Middle frontal gyrus (tissue), 1 donor: ENCODE data around the gene PACS1.

Experiments
- DNase-seq: peaks from one replicate; pipeline ENCODE4 v3.0.0-alpha.2; 2015; ENCODE audit warnings: low spot score; ENCODE audit errors: extremely low spot score

The PACS1 gene

GRCh38 chr11:66050581-66051231 lies 19.4 kb upstream of the PACS1 start:
- DNase-seq, result no peak

DNA sequence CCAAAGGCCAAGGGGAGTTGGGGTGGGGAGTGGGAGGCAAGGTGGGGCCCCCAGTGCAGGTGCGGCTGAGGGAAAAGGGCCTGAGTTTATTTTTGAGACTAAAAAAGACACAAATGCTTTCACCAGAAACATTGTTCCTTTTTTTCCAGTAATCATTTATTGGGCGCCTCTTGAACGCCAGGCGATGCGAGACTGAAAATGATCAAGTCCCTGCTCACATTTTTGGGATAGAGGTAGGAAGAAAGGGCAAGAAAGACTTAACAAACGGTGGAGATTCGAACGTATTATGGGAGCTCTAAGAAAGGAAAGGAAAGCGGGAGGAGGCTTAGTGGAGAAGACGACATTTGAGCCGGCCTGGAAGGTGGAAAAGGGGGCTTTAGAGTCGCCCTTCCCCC lies 18.7 kb upstream of the PACS1 start:
- DNase-seq, result no peak

DNA sequence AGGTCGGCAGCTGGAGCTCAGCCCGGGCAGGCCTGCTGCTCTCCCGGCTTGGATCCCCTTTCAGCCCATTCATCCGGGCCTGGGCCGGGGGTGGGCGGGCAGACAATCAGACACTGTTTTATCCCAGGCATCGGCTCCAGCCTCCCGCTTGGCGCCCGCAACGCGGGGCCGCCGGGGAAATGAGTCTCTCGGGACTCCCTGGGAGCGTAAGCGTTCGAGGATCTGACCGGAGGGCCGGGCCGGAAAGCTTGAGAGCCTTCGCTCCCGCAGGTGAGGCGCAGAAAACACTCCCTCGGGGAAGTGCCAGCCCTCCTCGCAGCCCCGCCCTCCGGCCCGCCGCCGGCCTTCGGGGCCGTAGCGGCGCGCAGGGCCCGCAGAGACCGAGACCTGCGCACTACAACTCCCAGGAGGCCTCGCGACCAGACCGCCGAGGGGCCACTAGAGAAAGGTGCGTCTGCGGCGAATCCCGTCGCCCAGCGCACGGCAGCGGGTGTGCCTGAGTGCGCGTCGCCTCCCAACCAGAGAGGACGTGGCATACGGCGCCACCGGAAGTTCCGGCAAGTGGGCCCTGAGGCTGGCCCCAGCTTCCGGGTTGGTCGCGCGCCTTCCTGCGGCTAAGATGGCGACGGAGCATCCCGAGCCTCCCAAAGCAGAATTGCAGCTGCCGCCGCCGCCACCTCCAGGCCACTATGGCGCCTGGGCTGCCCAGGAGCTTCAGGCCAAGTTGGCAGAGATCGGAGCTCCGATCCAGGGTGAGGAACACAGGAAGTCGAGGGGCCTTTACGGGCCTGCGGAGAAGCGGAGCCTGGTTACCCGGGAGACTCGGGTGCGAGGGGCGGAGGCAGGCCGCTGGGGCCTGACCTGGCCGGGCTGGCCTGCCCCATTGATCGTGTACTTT lies 18.1 kb upstream of the PACS1 start, which contains the start of gene SF3B2:
Gene SF3B2 (plus strand): TSS at position 599 of the 898 bp plus-strand sequence. CDS start 21 bp downstream, at position 620.
- peak; percentile 96 for DNase-seq

DNA sequence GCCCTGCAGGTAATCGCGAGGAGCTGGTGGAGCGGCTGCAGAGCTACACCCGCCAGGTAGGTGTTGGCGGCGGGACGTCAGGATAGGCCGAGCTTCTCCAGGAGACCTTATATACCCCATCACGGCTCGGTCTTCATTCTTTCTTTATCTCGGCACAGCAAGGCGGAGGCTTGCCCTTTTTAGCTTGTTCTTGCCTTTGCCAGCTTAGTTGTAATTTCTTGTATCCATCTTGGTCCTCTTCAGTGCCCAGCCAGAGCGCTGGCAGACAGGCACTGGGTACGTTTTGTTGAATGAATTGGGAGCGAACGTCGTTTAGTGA lies 17.4 kb upstream of the PACS1 start:
- no peak for DNase-seq

GRCh38 chr11:66055021-66055420 lies 15.1 kb upstream of the PACS1 start:
- no peak for DNase-seq

GRCh38 chr11:66056501-66056900 lies 13.6 kb upstream of the PACS1 start:
- DNase-seq, result no peak

DNA sequence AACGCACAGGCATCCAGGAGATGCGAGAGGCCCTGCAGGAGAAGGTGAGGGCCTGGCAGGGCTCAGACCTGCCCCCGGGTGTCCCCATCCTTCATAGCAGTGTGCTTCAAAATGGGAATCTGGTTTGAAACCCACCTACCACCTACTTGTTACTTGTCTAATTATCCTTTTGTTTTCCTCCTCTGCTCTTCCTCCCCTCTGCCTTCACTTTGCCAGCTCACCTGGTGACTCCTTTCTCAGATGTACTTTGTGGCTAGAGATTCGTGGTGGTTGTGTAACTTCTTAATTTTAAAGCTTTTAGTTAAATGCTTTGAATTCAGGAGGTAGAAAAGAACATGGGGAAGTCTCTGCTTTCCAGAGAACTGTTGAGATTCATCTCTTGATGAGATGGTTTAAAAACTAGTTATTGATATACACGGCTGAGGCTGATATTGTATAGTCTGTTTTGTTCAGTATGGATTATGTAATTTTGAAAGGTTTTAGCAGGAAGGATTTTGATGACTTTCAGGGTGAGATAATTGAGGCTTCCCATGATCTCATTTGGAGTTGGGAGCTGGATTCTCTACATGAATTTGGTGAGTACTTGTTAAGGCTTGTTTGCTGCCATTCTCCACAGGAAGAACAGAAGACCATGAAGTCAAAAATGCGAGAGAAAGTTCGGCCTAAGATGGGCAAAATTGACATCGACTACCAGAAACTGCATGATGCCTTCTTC lies 9.9 kb upstream of the PACS1 start:
- DNase-seq, result no peak

GRCh38 chr11:66061268-66061667 lies 8.8 kb upstream of the PACS1 start:
- no peak for DNase-seq

- DNase-seq, result no peak
Measured at GRCh38 chr11:66062408-66062807, 7.7 kb upstream of the PACS1 start.

GRCh38 chr11:66063900-66064299 lies 6.2 kb upstream of the PACS1 start:
- no peak for DNase-seq

GRCh38 chr11:66064571-66064970 lies 5.5 kb upstream of the PACS1 start:
- DNase-seq, result no peak

DNA sequence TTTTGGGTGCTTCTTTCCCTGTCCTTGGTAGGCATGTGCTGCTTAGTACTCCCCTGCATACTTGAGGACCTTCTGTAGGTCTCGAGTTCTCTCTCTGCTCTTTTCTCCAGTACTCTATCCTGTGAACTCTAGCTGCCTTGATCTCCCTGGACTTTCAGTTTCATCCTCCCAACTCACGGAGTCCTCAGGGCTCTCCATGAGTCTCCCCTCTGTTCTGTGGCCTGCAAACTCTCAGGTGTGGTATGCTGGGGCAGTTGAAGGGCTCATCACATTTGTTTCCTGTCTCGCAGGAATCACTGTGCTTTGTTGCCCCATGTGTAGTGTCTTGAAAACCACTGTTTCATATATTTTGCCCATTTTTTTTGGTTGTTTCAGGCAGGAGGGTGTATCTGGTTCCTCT lies 3.3 kb upstream of the PACS1 start:
- no peak for DNase-seq

- no peak for DNase-seq
Measured at GRCh38 chr11:66067640-66068039, 2.4 kb upstream of the PACS1 start.

DNA sequence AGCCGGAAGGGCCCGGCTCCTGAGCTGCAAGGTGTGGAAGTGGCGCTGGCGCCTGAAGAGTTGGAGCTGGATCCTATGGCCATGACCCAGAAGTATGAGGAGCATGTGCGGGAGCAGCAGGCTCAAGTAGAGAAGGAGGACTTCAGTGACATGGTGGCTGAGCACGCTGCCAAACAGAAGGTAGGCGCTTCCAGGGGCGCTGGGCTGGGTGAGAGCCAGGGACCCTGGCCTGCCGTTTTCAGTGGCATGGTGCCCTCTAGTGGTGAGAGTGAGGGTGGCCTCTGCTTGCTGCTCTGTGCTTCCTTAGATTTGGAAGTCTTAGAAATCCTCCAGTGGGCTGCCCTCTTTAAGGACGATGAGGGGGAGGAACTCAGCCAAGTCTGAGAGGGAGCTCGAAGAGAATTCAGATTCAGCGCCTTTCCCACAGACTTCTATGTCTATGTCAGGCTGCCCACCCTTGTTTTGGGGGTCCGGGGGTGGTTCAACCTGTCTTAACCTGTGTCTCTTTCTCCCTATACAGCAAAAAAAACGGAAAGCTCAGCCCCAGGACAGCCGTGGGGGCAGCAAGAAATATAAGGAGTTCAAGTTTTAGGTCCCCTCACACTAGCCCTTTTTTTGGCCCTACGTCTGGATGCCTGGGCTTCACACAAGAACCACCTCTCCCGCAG lies 1.8 kb upstream of the PACS1 start:
- no peak for DNase-seq

DNA sequence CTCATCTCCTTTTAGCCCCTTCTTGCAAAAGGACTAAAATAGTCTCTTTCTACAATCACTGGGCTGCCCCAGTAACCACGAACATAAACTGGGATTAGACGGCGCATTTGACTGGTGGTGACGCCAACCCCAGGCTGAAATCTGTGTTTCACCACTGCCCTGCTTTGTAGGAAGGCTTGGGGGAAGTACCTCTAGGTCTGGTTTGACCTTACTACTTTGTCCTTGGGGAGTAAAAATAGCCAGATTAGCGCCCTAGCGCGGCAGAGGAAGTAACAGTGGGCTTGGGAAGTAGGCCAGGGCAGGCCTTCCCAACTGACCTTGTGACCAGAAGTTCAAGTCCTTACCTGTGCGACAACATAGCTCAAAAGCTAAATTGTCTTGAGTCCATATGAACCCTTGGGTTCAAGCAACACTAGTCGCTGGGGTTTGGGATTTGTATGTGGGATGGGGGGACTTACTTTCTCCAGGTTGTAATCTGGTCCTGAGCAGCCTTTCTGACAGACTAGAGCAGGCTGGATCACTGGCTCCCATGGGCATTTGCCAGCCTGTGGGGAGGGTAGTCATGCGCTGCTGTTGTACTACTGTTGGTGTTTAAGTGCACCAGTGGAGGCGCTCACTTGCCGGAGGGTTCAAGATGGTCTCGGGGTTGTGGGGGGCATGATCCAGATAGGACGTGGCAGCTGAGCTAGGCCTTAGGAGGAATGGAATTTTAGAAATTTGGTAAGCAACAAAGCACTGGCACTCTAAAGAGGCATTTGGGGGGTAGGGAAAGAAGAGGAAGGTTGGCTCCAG lies 953 bp upstream of the PACS1 start:
- DNase-seq, result no peak

DNA sequence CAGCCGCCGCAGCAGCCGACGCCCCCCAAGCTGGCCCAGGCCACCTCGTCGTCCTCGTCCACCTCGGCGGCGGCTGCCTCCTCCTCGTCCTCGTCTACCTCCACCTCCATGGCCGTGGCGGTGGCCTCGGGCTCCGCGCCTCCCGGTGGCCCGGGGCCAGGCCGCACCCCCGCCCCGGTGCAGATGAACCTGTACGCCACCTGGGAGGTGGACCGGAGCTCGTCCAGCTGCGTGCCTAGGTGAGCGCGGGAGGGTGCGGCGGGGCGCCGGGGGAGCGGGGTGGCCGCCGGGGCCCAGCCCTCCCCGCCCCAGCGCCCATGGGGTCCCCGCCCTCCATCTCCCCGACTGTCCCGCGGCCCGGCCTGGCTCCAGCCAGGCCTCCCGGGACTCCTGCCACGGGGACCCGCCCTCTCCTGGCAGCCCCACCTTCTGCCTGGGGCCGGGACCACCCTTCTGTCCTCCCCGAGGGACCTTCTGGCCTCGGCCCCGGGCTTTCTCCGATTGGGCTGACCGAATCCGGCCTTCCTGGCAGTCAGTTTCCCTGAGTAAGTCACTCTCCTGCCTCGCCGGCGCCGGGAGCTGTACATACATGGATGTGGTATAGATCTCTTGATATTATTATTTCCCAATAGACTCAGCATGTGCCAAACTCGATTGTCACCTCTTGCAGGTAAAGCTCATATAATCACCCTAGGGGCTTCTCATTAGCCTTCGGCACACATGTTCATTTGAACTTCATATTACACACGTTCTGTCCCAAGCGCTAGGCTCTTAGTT lies 720 bp downstream of the PACS1 start:
- no peak for DNase-seq

DNA sequence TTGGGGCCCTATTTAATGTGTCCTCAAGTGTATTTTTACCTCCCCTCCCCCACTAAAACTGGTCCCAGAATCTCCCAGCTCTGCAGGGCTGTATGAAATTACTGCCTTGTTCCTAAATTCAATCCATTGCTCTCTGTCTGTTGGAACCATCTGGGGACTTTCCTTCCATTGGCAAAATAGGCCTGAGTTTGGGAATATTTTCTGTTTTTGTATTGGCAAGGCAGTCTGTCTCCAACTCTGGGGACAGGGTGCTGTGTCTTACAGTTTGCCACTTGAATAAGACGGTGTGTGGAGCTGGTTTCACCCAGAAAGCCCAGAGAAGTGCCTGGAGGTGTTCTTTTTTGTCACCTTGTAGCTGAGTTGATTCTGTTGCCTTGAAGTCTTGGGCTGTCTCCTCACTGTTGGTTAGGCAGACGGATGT lies 1.3 kb downstream of the PACS1 start:
- DNase-seq, result no peak

GRCh38 chr11:66072081-66072480 lies 2.0 kb downstream of the PACS1 start:
- DNase-seq, result no peak

DNA sequence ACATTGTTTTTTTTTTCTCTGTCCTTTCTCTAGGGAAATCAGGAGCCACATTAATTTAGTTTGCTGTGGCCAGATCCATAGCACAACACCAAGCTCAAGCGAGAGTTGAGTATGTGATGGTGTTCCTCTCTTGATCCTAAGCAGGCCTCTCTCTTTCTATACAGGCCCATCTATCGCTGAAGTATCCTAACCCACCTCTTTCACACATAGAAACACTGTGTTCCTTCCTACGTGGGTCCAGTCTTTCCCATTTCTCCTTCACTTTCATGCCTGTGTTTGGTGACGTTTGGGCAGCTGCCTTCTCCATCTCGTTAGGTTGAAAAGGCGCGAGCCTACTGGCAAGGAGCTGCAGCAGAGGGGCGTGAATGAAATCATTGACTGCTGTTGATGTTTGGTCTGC lies 2.4 kb downstream of the PACS1 start:
- DNase-seq, result no peak

DNA sequence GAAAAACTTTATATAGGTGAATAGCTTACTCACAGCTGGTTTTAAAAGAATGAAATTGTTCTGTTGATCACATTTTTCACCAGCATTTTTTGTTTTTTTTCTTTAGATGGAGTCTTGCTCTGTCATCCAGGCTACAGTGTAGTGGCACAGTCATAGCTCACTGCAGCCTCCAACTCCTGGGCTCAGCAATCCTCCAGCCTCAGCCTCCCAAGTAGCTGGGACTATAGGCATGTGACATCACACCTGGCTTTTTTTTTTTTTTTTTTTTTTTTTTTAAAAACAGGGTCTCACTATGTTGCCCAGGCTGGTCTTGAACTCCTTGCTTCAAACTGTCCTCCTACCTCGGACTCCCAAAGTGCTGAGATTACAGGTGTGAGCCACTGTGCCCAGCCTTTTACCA lies 3.6 kb downstream of the PACS1 start:
- DNase-seq, result no peak
